ENCODE results near the gene ADTRP. TPM values are rescaled to one million over a fixed set of nuclear protein-coding genes. Genes with fewer than 3 reads are reported as not detected.

ADTRP gene
- polyA plus RNA-seq, 1 donor (not counting 4 experiments of a cell fraction or from before 2014, with no cell fraction given) = 16.7 TPM

DNA sequence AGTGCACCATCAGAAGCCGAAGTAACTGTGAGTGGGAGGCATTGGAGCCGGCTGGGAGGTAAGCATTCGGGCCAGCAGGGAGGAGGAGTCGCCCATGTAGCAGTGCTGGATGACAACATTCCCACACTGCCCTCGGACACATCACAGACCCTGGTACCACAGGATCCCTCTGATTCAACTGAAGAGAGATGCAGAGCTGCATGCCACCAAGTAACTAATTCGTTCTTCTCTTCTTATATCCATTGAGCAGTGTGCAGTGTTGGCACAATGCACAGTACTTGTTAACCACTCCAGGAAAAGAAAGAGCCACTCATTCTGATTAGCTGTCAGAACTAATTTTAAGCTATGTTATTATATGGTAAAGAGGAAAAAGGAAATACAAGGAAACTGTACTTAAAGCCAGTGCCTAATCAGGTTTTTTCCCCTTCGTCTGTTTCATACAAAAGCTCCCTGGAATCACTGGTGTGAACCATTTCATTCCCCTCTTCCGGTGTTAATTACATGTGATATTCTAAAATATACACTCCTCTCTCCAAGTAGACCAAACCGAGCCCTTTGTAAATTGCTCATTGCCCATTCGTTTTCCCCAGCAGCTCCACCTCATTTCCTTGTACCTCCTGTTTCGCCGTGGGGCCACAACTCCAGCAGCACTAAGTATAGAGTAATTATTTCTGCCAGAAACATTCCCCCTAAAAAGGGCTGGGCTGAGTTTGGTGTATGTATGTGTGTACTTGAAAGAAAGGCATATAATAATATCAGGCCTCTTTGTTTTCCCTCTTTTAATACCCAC, 32.4 kb upstream of the ADTRP start:
- peaks cover 33% of the 10 kb centered on the region for H3K4me1 ChIP-seq (ENCODE audit: control insufficient read depth, extremely low read depth, insufficient read depth, low read length)
- H3K79me2 ChIP-seq (ENCODE audit: control insufficient read depth, insufficient read depth, low read length) = no peaks in the 10 kb centered on the region
- no peak overlapping the region for H3K27ac ChIP-seq (ENCODE audit: control insufficient read depth, insufficient read depth, low read length)
- dilution Hi-C loops (cut with MboI; ENCODE audit: extremely low pct_ligation_motif_present, low sequenced_read_pairs) = no loop called here
- H3K9ac ChIP-seq (ENCODE audit: control insufficient read depth, extremely low read depth, insufficient read depth, low read length) = no peak overlapping the region
- no peaks in the 10 kb centered on the region for H4K20me1 ChIP-seq (ENCODE audit: control insufficient read depth, extremely low read depth, insufficient read depth, low read length)
- no peak overlapping the region for H3K4me3 ChIP-seq (ENCODE audit: control insufficient read depth in 2 of 3, extremely low read depth in 1 of 3, insufficient read depth in 2 of 3, low read depth in 1 of 3, low read length in 3 of 3)
- H3K4me2 ChIP-seq (ENCODE audit: control insufficient read depth, extremely low read depth, insufficient read depth, low read depth, low read length) = no peak overlapping the region
- DNase-seq (ENCODE audit: low read depth, low spot score) = no peak
- no peak overlapping the region for H2AFZ ChIP-seq (ENCODE audit: control insufficient read depth, low read length)
- no peak for FAIRE-seq
- H3K9me3 ChIP-seq (ENCODE audit: control insufficient read depth, low read depth, low read length) = no peaks in the 10 kb centered on the region
- H3K27me3 ChIP-seq (ENCODE audit: control insufficient read depth, extremely low read depth, insufficient read depth, low read length) = no peaks in the 10 kb centered on the region
- TF ChIP-seq EZH2 (IDR thresholded peaks at IDR 0.05; ENCODE audit: low read length) = no peak
- TF ChIP-seq, protein P1, sequence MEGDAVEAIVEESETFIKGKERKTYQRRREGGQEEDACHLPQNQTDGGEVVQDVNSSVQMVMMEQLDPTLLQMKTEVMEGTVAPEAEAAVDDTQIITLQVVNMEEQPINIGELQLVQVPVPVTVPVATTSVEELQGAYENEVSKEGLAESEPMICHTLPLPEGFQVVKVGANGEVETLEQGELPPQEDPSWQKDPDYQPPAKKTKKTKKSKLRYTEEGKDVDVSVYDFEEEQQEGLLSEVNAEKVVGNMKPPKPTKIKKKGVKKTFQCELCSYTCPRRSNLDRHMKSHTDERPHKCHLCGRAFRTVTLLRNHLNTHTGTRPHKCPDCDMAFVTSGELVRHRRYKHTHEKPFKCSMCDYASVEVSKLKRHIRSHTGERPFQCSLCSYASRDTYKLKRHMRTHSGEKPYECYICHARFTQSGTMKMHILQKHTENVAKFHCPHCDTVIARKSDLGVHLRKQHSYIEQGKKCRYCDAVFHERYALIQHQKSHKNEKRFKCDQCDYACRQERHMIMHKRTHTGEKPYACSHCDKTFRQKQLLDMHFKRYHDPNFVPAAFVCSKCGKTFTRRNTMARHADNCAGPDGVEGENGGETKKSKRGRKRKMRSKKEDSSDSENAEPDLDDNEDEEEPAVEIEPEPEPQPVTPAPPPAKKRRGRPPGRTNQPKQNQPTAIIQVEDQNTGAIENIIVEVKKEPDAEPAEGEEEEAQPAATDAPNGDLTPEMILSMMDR (optimal IDR thresholded peaks at IDR 0.05 in 1 of 3, IDR thresholded peaks at IDR 0.05 in 1 of 3, conservative IDR thresholded peaks at IDR 0.05 in 1 of 3; ENCODE audit: extremely low read depth in 1 of 3, insufficient read depth in 2 of 3, low read length in 3 of 3) = no peak
- no peaks in the 10 kb centered on the region for H3K9me1 ChIP-seq (ENCODE audit: control insufficient read depth, extremely low read depth, insufficient read depth, low read length)
- no peaks in the 10 kb centered on the region for H3K36me3 ChIP-seq (ENCODE audit: control insufficient read depth in 2 of 2, extremely low read depth in 1 of 2, insufficient read depth in 2 of 2, low read length in 2 of 2)

DNA sequence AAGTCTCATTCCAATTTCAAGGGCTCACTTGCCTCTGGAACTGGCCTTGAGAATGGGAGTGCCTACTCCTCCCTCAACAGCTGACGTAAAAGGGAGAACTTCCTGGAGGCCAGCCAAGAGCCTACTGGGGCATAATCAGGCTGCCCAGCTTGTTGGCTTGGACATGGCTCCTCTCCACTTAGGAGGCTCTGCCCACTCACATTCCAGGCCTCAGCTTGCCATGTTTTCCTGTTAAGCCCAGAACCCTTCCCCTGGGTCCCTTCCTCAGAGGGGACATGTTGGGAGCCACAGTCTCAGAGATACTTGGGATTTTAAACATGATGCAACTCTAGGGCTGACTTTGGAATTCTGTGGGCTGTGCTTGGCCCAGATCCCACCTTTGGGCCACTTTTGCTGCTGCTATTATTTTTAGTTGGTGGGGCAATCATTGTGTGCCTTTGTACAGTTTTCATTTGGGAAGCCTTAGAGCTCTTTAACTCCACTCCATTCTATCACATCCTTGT, 31.5 kb upstream of the ADTRP start:
- Histone ChIP-seq H3K27ac (ENCODE audit: control insufficient read depth, insufficient read depth, low read length) (no peak overlapping the region), H2AFZ (ENCODE audit: control insufficient read depth, low read length) (no peak overlapping the region), H3K9me3 (ENCODE audit: control insufficient read depth, low read depth, low read length) (no peaks in the 10 kb centered on the region), H3K36me3 (ENCODE audit: control insufficient read depth in 2 of 2, extremely low read depth in 1 of 2, insufficient read depth in 2 of 2, low read length in 2 of 2) (no peaks in the 10 kb centered on the region), H3K4me3 (ENCODE audit: control insufficient read depth in 2 of 3, extremely low read depth in 1 of 3, insufficient read depth in 2 of 3, low read depth in 1 of 3, low read length in 3 of 3) (no peak overlapping the region), H3K9me1 (ENCODE audit: control insufficient read depth, extremely low read depth, insufficient read depth, low read length) (no peaks in the 10 kb centered on the region), H3K79me2 (ENCODE audit: control insufficient read depth, insufficient read depth, low read length) (no peaks in the 10 kb centered on the region), H3K4me1 (ENCODE audit: control insufficient read depth, extremely low read depth, insufficient read depth, low read length) (peaks cover 34% of the 10 kb centered on the region), H3K27me3 (ENCODE audit: control insufficient read depth, extremely low read depth, insufficient read depth, low read length) (no peaks in the 10 kb centered on the region), H4K20me1 (ENCODE audit: control insufficient read depth, extremely low read depth, insufficient read depth, low read length) (no peaks in the 10 kb centered on the region), H3K9ac (ENCODE audit: control insufficient read depth, extremely low read depth, insufficient read depth, low read length) (no peak overlapping the region), H3K4me2 (ENCODE audit: control insufficient read depth, extremely low read depth, insufficient read depth, low read depth, low read length) (peak overlapping the region; percentile 24)
- TF ChIP-seq, protein P1 (optimal IDR thresholded peaks at IDR 0.05 in 1 of 3, IDR thresholded peaks at IDR 0.05 in 1 of 3, conservative IDR thresholded peaks at IDR 0.05 in 1 of 3; ENCODE audit: extremely low read depth in 1 of 3, insufficient read depth in 2 of 3, low read length in 3 of 3) = no peak
- TF ChIP-seq EZH2 (IDR thresholded peaks at IDR 0.05; ENCODE audit: low read length) = no peak
- dilution Hi-C loops (cut with MboI; ENCODE audit: extremely low pct_ligation_motif_present, low sequenced_read_pairs) = no loop called here
- FAIRE-seq (no peak), DNase-seq (ENCODE audit: low read depth, low spot score) (peak; percentile 46)
